ENCODE measurements around the gene CPT1B. TPM values are rescaled to one million over a fixed set of nuclear protein-coding genes. Genes with fewer than 3 reads are reported as not detected.

Gene CPT1B
- total and polyA plus RNA-seq, 4 donors, result 8.2 to 30.1 (median 17.8) TPM

- Histone ChIP-seq H3K4me1 (ENCODE audit: control insufficient read depth, insufficient read depth, low read length) (peaks cover 7% of the 10 kb centered on the region), H3K4me3 (ENCODE audit: low read depth, low read length) (no peak overlapping the region), H3K36me3 (ENCODE audit: control insufficient read depth, insufficient read depth, low read length) (peaks cover 93% of the 10 kb centered on the region), H3K9me3 (ENCODE audit: control insufficient read depth, insufficient read depth, low read length) (no peaks in the 10 kb centered on the region), H3K27ac (ENCODE audit: low read depth, low read length) (no peak overlapping the region), H3K27me3 (ENCODE audit: control insufficient read depth, insufficient read depth, low read length) (no peaks in the 10 kb centered on the region)
- DNase-seq (ENCODE audit: low read depth in 4 of 6, low spot score in 6 of 6), result no peak
- 93% methylated on average over 8 of the region's 8 CpGs for WGBS (ENCODE audit: insufficient coverage)
Measured at GRCh38 chr22:50519151-50519550, 59.1 kb downstream of the CPT1B start.

Other genes starting within 250 kb of the CPT1B start
- 10 to 100 TPM; 42.9 to 63.4 TPM for gene PPP6R2, start 235.1 kb downstream of the CPT1B start, total RNA-seq
- 10 to 100 TPM; 71.5 to 84.9 TPM for gene PPP6R2, start 235.1 kb downstream of the CPT1B start, polyA plus RNA-seq (ENCODE audit: insufficient read length in 2 of 2)
- gene SBF1, start 103.4 kb downstream of the CPT1B start, total RNA-seq, result 10 to 100 TPM; 51.0 to 64.3 TPM
- gene SBF1, start 103.4 kb downstream of the CPT1B start, polyA plus RNA-seq (ENCODE audit: insufficient read length in 2 of 2), result 100 to 1,000 TPM; 116 to 118 TPM
- gene ADM2, start 96.9 kb downstream of the CPT1B start, total RNA-seq, result under 1 TPM; 0.06 to 0.10 TPM
- gene ADM2, start 96.9 kb downstream of the CPT1B start, polyA plus RNA-seq (ENCODE audit: insufficient read length in 2 of 2), result under 1 TPM; 0.11 to 0.15 TPM
- not detected for gene MIOX, start 91.6 kb downstream of the CPT1B start, total RNA-seq
- under 1 TPM in 1 of 2 donors, not detected in 1; 0.18 TPM for gene MIOX, start 91.6 kb downstream of the CPT1B start, polyA plus RNA-seq (ENCODE audit: insufficient read length in 2 of 2)
- gene LMF2, start 70.7 kb downstream of the CPT1B start, total RNA-seq, result 10 to 100 TPM; 16.0 to 42.8 TPM
- 10 to 100 TPM; 58.0 to 69.6 TPM for gene LMF2, start 70.7 kb downstream of the CPT1B start, polyA plus RNA-seq (ENCODE audit: insufficient read length in 2 of 2)
- gene NCAPH2, start 70.2 kb downstream of the CPT1B start, total RNA-seq, result 10 to 100 TPM; 32.8 to 58.6 TPM
- gene NCAPH2, start 70.2 kb downstream of the CPT1B start, polyA plus RNA-seq (ENCODE audit: insufficient read length in 2 of 2), result 10 to 100 TPM; 77.1 to 86.9 TPM
- gene SCO2, start 52.8 kb downstream of the CPT1B start, total RNA-seq, result 1 to 10 TPM in 1 of 2 donors, under 1 TPM in 1; 0.40 to 1.9 TPM
- 1 to 10 TPM; 6.0 to 7.3 TPM for gene SCO2, start 52.8 kb downstream of the CPT1B start, polyA plus RNA-seq (ENCODE audit: insufficient read length in 2 of 2)
- 10 to 100 TPM in 1 of 2 donors, 1 to 10 TPM in 1; 6.3 to 12.8 TPM for gene TYMP, start 48.4 kb downstream of the CPT1B start, total RNA-seq
- 10 to 100 TPM; 16.4 to 22.1 TPM for gene TYMP, start 48.4 kb downstream of the CPT1B start, polyA plus RNA-seq (ENCODE audit: insufficient read length in 2 of 2)
- under 1 TPM in 1 of 2 donors, not detected in 1; 0.06 TPM for gene KLHDC7B, start 32.5 kb downstream of the CPT1B start, total RNA-seq
- under 1 TPM in 1 of 2 donors, not detected in 1; 0.22 TPM for gene KLHDC7B, start 32.5 kb downstream of the CPT1B start, polyA plus RNA-seq (ENCODE audit: insufficient read length in 2 of 2)
- gene SYCE3, start 15.5 kb downstream of the CPT1B start, total RNA-seq, result under 1 TPM in 1 of 2 donors, not detected in 1; 0.66 TPM
- gene SYCE3, start 15.5 kb downstream of the CPT1B start, polyA plus RNA-seq (ENCODE audit: insufficient read length in 2 of 2), result not detected
- gene CHKB, start 4.4 kb upstream of the CPT1B start, total RNA-seq, result 10 to 100 TPM; 28.8 to 88.3 TPM
- gene CHKB, start 4.4 kb upstream of the CPT1B start, polyA plus RNA-seq (ENCODE audit: insufficient read length in 2 of 2), result 10 to 100 TPM; 81.4 to 89.6 TPM
- 10 to 100 TPM; 19.8 to 42.3 TPM for gene MAPK8IP2, start 22.4 kb upstream of the CPT1B start, total RNA-seq
- 100 to 1,000 TPM; 104 to 109 TPM for gene MAPK8IP2, start 22.4 kb upstream of the CPT1B start, polyA plus RNA-seq (ENCODE audit: insufficient read length in 2 of 2)
- gene ARSA, start 49.7 kb upstream of the CPT1B start, total RNA-seq, result 10 to 100 TPM in 1 of 2 donors, 1 to 10 TPM in 1; 9.8 to 25.0 TPM
- 10 to 100 TPM; 39.8 to 47.1 TPM for gene ARSA, start 49.7 kb upstream of the CPT1B start, polyA plus RNA-seq (ENCODE audit: insufficient read length in 2 of 2)
- gene SHANK3, start 94.4 kb upstream of the CPT1B start, total RNA-seq, result 1 to 10 TPM; 7.5 to 8.3 TPM
- gene SHANK3, start 94.4 kb upstream of the CPT1B start, polyA plus RNA-seq (ENCODE audit: insufficient read length in 2 of 2), result 10 to 100 TPM; 32.2 to 38.5 TPM
- under 1 TPM in 1 of 2 donors, not detected in 1; 0.17 TPM for gene ACR, start 159.8 kb upstream of the CPT1B start, total RNA-seq
- under 1 TPM; 0.70 to 0.98 TPM for gene ACR, start 159.8 kb upstream of the CPT1B start, polyA plus RNA-seq (ENCODE audit: insufficient read length in 2 of 2)
- gene RABL2B, start 205.2 kb upstream of the CPT1B start, total RNA-seq, result 10 to 100 TPM; 14.9 to 36.4 TPM
- gene RABL2B, start 205.2 kb upstream of the CPT1B start, polyA plus RNA-seq (ENCODE audit: insufficient read length in 2 of 2), result 10 to 100 TPM; 64.0 to 79.2 TPM